LHCN-M2 (cell line): ENCODE measurements around the gene ERCC2. TPM values are rescaled to one million over a fixed set of nuclear protein-coding genes. Genes with fewer than 3 reads are reported as not detected.
"Not testable (repeated sequence)": the region's sequence is repeated elsewhere in the genome, so short reads cannot be mapped to it uniquely, and the experiment has no call there.

Experiments
- DNase-seq: peaks from one replicate; pipeline ENCODE4 v3.0.0-alpha.2; 2012; ENCODE audit warnings: low read depth
- total RNA-seq: library from RNA; depleted of rRNA; stranded (reverse); fragments of >200 nt; gene quantifications from 2 replicates; pipeline ENCODE4 v1.2.3, GENCODE V29; 2014

The ERCC2 gene
- total RNA-seq, 1 experiment from 2014 or later, result 30.6 TPM

DNA sequence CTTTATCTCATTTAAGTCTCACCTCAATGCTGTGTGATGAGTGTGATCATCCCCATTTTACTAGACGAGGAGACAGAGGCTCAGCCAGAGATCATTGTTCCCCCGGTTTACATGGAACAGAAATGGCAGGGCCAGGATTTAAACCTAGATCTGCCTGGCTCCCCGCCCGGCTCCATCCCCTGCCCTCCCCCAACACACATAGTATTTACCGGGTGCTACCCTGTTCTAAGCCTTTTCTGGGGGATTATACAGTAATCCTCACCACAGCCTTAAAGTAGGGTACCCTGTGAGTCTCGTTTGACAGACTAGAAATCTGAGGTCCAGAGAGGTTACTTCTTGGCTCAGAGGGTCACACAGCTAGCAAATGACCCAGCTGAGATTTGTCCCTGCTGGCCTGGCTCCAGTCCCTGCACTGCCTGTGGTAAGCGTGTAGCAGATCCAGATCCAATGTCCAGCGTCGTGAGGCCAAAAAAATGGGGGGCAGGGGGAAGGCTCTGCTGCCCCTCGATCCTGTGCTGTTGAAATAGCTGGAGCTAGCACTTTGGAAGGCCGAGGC lies 33.6 kb downstream of the ERCC2 start:
- DNase-seq, result no peak

DNA sequence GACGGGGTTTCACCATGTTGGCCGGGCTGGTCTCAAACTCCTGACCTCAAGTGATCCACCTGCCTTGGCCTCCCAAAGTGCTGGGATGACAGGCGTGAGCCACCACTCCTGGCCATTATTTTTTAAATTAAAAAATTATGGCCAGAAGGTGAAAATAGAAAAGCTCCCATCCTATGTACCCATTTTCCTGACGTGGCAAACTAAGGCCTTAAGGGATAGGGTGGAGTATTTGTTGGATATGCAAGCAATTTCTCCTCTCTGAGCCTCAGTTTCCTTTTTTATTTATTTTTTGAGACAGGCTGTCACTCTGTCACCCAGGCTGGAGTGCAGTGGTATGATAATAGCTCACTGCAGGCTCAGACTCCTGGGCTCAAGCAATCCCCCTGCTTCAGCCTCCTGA lies 35.5 kb downstream of the ERCC2 start:
- not testable (repeated sequence) for DNase-seq

DNA sequence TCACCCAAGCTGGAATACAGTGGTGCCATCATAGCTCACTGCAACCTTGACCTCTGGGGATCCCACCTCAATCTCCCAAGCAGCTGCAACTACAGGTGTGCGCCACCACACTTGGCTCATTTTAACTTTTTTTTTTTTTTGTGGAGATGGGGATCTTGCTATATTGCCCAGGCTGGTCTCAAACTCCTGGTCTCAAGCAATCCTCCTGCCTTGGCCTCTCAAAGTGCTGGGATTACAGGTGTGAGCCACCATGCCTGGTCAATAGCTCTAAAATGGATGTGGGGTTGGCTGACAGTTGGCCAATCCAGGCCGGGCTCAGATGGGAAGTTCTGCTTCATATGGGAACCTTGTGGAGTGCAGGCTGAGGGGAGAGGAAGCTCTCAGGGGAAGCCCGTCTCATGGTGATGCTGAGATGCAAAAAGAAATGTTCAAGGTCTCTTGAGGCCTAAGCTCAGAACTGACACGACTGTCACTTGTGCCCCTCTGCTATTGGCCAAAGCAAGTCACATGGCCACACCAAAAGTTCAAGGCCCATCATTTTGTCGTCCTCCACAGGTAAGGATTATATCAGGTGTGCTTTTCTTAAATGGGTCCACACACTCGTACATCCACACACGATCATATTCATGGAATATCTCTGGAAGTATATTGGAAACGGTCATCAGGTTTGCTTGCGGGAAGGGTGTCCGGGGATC lies 36.6 kb downstream of the ERCC2 start:
- DNase-seq, result no peak

DNA sequence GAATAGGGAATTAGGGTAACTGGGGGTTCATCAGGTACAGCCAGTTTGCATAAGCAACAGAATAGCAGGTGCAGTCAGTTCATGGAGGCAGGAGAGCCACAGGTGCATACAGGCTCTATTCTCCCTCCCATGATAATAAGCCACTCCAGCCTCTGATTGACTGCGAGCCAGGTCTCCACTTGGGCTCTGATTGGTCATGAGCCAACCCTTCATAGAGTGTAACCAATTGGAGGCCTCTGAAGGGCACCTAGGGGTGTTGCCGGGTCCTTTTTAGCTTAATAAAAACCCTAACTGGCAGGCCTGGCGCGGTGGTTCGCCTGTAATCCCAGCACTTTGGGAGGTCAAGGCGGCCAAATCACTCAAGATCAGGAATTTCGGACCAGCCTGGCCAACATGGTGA lies 39.0 kb downstream of the ERCC2 start:
- DNase-seq, result no peak

DNA sequence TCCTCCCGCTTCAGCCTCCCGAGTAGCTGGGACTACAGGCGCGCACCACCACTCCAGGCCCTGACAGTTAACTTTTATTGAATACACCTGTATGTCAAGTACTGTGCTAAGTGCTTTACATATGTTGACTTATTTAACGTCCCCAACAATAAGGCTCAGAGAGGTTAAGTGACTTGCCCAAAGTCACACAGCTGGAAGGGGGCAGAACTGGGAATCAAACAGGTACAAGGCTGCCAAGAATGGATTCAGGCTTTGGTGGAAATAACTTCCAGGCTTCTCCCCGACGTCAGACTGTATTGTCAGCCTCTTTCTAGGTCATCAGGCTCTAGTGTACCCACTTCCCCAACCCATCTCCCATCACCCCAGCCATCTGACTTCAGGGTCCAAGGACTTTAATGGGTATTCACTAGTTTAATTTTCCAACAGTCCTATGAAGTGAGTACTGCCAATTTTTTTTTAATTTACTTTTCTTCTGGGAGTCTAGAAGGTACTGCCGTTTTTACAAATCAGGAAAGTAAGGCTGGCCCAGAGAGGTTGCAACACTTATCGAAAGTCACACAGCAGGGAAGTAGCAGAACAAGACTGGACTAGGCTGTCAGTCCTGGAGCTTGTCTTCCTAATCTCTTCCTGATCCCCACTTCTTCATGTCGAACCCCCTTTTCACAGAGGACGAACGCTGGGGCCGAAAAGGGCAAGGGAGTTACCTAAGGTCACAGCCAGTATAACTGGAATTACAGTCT lies 42.8 kb downstream of the ERCC2 start:
- no peak for DNase-seq

DNA sequence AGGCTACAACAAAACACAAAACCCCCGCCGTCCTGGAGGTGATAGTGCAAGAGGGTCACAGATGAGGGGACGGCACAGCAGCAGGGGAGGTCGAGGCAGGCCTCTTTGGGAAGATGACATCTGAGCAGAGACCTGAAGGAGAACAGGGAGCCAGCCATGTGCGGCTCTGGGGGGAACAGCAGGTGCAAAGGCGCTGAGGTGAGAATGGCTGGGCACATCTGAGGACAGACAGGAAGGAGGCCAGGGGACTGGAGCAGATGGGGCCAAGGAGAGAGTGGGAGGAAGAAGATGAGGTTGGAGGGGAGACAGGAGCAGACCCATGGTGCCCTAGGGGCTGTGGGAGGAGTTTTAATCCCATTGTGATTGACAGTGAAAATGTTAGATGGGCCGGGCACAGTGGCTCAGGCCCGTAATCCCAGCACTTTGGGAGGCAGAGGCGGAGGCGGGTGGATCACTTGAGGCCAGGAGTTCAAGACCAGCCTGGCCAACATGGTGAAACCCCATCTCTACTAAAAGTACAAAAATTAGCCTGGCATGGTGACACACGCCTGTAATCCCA lies 45.9 kb downstream of the ERCC2 start:
- no peak for DNase-seq

DNA sequence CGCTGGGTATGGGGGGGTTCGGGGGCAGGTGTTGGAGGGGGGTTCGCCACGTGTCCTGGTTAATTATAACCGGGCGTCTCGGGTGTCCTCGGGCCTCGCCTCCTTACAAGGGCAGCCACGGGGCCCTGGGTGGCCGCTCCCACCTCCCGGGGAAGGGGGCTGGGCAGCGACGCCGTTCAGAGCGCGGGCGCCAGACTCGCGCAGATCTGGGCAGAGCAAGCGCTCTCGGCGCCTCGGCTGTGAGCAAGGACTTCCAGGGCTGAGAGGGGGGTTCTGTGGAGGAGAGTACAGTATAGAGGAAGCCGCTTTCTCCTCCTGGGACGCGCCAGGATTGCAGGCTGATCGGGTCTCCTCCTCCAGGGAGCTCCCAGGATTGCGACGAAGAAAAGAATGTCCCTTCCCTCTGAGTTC lies 46.7 kb downstream of the ERCC2 start:
- DNase-seq, result no peak

DNA sequence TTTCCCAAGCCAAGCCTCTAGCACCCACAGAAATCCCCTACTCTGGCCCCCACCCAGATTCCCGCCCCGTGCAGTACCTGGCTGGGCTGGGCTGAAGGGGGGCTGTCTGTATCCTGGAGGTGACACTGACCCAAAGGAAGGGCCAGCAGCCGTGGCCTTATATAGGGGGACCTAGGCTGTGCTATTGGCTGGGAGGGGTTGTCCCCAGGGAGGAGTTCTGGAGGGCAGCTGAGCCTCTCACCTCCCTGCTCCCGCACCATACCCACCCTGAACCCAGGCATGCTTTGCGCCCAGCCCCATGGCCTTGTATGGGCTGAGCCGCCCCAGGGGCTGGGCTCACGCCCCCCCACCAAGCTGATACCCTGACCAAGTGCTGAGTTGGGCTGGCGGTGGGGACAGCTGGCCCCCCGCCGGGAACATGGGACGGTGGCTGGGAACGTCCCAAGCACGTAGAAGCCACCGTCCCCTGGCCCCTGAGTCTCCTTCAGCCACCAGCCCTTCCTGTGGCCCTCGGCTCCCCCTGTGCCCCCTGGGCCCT lies 47.6 kb downstream of the ERCC2 start, which contains the start of gene CKM:
CKM (minus strand) TSS at position 132 of the 538 bp plus-strand sequence. CDS start 3,162 bp downstream, outside the sequence.
- no peak for DNase-seq

DNA sequence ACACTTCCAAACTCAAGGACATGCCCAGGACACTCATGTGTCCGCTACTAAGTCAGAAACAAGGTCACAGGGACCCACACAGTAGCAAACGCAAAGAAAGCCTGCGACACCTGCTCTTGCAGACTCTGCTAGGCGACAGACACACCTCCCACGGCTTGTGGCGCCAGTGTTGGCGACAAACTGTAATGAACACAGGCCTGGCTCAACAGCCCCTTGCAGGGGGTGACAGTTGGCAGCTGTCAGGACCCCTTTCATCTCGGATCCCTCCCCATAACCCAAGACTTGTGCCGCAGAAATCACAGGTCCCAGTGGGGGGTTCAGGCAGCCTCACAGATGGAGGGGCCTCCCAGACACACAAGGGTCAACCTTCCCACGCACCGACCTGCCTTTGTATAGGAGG lies 48.1 kb downstream of the ERCC2 start:
- DNase-seq, result no peak

DNA sequence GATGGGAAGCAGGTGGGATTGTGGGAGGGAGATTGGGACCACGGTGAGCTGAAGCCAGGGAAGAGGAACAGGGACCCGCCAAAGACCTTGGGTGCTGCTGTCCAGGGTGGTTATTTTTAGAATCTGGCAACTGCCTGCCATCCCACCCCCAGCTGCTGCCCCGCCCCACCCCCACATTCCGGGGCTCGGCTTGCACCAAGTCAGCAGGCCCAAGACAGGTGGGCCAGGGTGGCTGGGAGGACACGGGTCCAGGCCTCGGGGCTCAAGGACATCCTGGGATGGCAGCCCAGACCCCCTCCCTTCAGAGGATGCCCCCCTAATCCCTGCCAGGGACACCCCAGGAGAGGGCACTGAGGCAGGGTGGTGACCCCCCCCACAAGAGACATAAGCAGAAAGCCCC lies 48.5 kb downstream of the ERCC2 start:
- DNase-seq, result no peak

DNA sequence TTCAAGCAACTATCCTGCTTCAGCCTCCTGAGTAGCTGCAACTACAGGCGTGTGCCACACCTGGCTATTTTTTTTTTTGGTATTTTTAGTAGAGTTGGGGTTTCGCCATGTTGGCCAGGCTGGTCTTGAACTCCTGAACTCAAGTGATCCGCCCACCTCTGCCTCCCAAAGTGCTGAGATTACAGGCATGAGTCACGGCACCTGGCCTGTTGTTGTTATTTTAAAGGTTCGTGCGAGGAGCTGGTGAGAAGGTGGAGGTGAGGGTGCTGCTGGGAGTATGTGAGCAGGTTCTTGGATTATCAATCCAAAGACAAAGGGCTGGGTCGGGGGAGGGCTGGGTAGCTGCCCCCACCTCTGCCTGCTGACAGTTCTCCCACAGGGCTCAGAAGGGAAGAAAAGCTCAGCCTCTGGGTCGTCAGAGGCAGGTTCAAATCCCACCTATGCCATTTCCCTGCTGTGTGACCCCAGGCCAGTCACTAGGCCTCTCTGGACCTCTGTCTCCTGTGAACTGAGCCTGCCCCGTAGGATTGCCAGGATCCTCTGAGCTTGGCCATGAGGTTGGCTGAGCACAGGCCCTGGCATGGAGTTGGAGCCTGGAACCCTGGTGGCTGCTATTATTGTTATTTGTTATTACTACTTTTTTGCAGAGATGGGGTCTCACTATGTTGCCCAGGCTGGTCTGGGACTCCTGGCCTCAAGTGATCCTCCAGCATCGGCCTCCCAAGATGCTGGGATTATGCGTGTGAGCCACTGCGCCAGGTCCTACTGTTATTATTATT lies 49.2 kb downstream of the ERCC2 start:
- DNase-seq, result no peak

DNA sequence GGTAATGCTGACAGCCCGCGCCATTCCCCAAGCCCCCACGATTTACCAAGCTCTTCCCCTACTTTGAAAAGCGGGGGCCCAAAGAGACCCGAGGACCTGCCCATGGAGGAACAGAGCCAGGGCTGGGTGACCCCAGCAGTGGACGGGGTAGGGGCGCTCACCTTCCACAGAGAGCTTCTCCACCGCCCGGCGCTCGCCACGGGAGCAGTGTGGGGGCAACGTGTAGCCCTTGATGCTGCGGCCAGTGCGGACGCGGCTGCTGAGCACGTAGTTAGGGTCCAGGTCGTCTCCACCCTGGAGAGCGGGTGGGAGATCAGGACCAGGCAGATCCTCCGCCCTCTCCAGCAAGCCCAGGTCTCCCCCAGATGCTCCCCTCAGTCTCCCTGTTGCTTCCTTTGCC lies 55.1 kb downstream of the ERCC2 start:
- DNase-seq, result no peak

DNA sequence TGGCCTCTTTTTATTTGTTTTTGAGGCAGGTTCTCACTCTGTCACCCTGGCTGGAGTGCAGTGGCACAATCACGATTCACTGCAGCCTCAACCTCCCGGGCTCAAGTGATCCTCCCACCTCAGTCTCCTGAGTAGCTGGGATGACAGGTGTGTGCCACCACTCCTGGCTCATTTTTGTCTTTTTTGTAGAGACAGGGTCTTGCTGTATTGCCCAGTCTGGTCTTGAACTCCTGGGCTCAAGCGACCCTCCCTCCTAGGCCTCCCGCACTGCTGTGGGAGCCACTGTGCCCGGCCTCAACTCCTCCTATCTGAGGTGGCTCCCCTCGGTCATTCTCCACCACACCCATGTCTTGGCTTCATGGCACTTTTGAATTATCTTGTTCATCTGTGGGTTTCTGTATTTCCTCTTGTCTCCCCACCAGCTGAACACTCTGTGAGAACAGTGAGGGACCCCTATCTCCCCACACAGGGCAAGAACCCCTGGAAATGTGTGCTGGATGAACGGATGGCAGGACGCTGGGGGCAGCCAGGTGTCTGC lies 55.6 kb downstream of the ERCC2 start:
- DNase-seq, result no peak

DNA sequence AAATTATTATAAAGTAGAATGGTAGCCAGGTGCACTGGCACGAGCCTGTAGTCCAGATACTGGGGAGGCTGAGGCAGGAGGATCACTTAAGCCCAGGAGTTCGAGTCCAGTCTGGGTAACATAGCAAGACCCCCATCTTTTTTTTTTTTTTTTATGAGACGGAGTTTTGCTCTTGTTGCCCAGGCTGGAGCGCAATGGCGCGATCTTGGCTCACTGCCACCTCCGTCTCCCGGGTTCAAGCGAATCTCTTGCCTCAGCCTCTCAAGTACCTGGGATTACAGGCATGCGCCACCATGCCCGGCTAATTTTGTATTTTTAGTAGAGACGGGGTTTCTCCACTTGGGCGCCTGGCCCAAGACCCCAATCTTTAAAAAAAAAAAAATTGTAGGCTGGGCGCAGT lies 58.1 kb downstream of the ERCC2 start:
- DNase-seq, result not testable (repeated sequence)

DNA sequence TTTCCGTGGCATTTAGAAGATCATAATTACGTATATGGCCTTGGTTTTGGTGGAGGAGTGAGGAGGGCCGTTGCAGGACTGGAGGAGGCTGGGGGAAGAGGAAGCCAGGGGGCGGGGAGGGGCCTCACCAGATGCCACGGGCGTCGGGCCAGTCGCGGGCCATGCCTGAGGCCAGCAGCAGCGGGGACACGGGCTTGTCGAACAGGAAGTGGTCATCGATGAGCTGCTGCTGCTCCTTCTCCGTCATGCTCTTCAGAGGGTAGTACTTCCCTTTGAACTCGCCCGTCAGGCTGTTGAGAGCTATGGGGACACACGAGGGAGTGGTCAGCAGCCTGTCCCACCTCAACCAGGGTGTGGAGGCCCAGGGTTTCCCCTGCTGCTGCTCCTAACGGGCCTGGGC lies 58.8 kb downstream of the ERCC2 start:
- DNase-seq, result no peak

DNA sequence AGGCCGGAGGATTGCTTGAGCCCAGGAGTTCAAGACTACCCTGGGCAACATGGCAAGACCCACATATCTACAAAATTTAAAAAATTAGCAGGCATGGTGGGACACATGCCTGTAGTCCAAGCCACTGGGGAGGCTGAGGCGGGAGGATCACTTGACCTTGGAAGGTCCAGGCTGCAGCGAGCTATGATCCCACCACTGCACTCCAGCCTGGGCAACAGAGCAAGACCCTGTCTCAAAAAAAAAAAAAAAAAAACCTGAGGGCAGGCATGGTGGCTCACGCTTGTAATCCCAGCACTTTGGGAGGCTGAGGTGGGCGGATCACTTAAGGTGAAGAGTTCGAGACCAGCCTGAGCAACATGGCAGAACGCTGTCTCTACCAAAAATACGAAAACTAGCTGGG lies 61.1 kb downstream of the ERCC2 start:
- DNase-seq, result not testable (repeated sequence)

DNA sequence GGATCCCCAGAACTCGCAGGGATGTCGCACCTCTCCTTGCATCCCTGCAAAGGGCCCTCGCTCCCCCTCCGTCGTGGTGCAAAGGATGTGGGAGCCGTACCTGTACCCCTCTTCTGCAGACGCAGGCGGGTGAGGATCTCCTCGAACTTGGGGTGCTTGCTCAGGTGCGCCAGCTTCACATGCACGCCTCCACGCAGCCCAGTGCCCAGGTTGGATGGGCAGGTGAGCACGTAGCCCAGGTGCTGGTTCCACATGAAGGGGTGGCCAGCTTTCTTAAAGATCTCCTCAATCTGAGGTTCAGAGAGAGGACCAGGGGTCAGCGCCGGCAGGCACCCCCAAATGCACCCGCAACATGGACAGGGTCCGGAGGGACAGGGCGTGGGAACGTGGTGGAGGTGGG lies 63.0 kb downstream of the ERCC2 start:
- DNase-seq, result no peak

DNA sequence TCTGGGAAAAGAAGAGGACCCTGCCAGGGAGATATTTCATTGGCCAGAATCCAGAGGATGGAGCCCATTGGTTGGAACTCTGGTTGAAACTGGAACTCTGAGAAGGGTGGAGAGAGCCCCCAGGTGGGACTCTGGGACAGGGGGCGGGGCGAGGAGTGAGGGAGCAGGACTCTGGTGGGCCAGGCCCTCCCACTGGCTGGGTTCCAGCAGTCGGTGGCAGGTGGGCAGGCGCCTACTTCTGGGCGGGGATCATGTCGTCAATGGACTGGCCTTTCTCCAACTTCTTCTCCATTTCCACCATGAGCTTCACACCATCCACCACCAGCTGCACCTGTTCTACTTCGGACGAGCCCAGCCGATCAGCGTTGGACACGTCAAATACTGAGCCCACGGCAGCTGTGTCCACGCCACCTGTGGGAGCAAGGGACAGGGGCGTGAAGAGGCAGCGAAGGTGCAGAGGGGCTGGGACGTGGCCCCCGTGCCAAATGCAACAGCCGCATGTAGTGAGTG lies 63.8 kb downstream of the ERCC2 start:
- DNase-seq, result no peak

DNA sequence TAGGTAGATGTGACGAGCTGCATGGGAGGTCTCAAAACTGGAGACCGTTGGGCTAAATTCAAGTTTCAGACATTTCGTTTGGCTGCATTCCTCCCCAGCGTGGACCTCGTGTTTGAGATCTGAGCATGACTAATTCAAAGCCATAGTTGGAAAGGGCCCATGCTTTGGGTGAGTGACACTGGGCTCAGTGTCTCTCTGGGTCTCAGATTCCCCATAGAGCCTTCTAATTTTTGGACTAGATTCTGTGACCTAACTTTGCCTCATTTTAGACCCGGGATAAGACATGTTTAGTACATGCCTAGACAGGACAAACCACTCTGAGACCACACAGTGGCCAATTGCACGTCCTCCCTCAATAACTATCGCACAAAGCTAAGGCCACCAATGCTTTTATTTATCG lies 64.3 kb downstream of the ERCC2 start:
- no peak for DNase-seq

DNA sequence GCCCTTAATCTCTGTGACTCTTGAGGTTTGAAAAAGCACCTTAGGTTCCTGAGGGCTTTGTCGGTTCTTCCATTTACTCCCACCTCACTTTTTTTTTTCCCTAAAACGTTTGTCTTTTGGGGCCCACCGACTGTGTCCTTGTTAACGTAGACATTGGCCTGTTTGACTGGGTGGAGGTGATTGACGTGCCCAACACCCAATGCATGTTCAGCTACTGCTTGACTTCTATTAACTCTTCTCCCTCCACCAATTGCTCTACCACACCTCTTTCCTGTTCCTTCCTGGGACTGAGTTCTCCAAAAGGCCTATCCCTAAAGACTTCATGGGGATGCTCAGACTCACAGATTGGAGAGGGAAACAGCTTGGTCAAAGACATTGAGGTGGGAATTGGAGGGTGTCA lies 65.0 kb downstream of the ERCC2 start:
- no peak for DNase-seq

DNA sequence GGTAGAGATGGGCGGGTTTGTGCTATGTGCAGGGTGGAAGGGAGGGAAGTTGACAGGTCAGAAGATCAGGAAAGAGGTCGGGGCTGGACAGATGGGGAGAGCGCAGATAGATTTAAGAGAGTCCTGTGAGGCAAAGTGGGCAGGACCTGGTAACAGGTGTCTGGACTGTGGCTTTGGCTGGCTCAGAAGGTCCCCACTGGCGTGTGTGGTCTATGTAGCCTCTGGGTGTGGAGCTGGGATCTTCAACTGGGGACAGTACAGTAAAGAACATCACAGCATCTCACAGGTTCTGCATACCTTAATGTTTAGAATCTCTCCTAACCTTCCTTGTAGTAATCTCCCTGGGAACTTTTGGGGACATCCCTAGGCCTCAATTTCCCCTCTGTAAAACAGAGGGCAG lies 65.4 kb downstream of the ERCC2 start:
- DNase-seq, result no peak
